CD4-positive, alpha-beta T cell treated with Interleukin-2 at 100 ng/mL for 4 hours (primary cell): ENCODE results near the gene CRYBB3.
A peak's percentile ranks its signal among the peaks of the same experiment; 100 is the strongest.
"Not testable (repeated sequence)": the region's sequence is repeated elsewhere in the genome, so short reads cannot be mapped to it uniquely, and the experiment has no call there.

Experiments
- DNase-seq: peaks from one replicate; pipeline ENCODE4 v3.0.0-alpha.2; 2020; ENCODE audit warnings: low spot score

The CRYBB3 gene

GRCh38 chr22:25176175-25176574 lies 23.5 kb upstream of the CRYBB3 start:
- no peak for DNase-seq

- no peak for DNase-seq
Observed at GRCh38 chr22:25176799-25177198, 22.9 kb upstream of the CRYBB3 start.

- no peak for DNase-seq
Observed at GRCh38 chr22:25177226-25177625, 22.4 kb upstream of the CRYBB3 start.

GRCh38 chr22:25177895-25178294 lies 21.8 kb upstream of the CRYBB3 start:
- no peak for DNase-seq

- not testable (repeated sequence) for DNase-seq
Observed at GRCh38 chr22:25178348-25178747, 21.3 kb upstream of the CRYBB3 start.

GRCh38 chr22:25178869-25179631 lies 20.6 kb upstream of the CRYBB3 start:
- not testable (repeated sequence) for DNase-seq

GRCh38 chr22:25182131-25183110 lies 17.2 kb upstream of the CRYBB3 start:
- DNase-seq = no peak

- DNase-seq = no peak
Observed at GRCh38 chr22:25183949-25184619, 15.6 kb upstream of the CRYBB3 start.

GRCh38 chr22:25186140-25186539 lies 13.5 kb upstream of the CRYBB3 start:
- no peak for DNase-seq

- no peak for DNase-seq
Observed at GRCh38 chr22:25187469-25187868, 12.2 kb upstream of the CRYBB3 start.

GRCh38 chr22:25192406-25192805 lies 7.3 kb upstream of the CRYBB3 start:
- no peak for DNase-seq

- DNase-seq = no peak
Observed at GRCh38 chr22:25193130-25193529, 6.5 kb upstream of the CRYBB3 start.

- DNase-seq = no peak
Observed at GRCh38 chr22:25193548-25193947, 6.1 kb upstream of the CRYBB3 start.

- DNase-seq = no peak
Observed at GRCh38 chr22:25196326-25196725, 3.3 kb upstream of the CRYBB3 start.

GRCh38 chr22:25197340-25197739 lies 2.3 kb upstream of the CRYBB3 start:
- no peak for DNase-seq

GRCh38 chr22:25200967-25201366 lies 1.3 kb downstream of the CRYBB3 start:
- DNase-seq = no peak

GRCh38 chr22:25201557-25202273 lies 2.1 kb downstream of the CRYBB3 start:
- no peak for DNase-seq

GRCh38 chr22:25202290-25202921 lies 2.7 kb downstream of the CRYBB3 start:
- peak; percentile 53 for DNase-seq

GRCh38 chr22:25203082-25203481 lies 3.4 kb downstream of the CRYBB3 start:
- DNase-seq = no peak

GRCh38 chr22:25204547-25204946 lies 4.9 kb downstream of the CRYBB3 start:
- DNase-seq = not testable (repeated sequence)

- no peak for DNase-seq
Observed at GRCh38 chr22:25205847-25206246, 6.2 kb downstream of the CRYBB3 start.
